ENCODE data around the gene OTX2.

The OTX2 gene

DNA sequence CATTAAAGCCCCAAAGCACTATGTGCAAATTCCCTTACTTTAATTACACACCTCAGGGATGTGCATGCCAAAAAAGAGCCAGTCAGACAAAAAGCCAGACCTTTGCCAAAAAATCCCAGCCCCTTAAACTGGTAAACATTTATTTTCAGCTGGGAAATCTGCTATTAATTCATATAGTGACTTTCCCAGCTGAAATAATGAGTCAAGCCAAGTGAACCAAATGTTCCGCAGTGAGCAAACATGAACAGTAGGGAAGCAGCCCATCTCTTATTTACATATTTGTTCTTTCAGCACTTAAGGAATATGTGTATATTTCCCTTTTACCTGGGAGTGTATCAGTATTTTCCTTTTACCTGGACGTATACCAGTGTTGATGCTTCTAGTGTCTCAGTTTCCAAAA, 44.0 kb upstream of the OTX2 start:
- Histone ChIP-seq H3K9me3 (ENCODE audit: insufficient read depth, low read depth, low read length) (no peaks in the 10 kb centered on the region), H4K20me1 (ENCODE audit: insufficient read depth, low read length, poor library complexity, severe bottlenecking) (no peaks in the 10 kb centered on the region), H3K4me1 (ENCODE audit: insufficient read depth, low read length, poor library complexity, severe bottlenecking) (no peaks in the 10 kb centered on the region), H2AFZ (ENCODE audit: low read length) (no peak overlapping the region), H3K4me3 (ENCODE audit: low read length, poor library complexity, severe bottlenecking) (no peak overlapping the region), H3K79me2 (ENCODE audit: insufficient read depth, low read length) (no peaks in the 10 kb centered on the region), H3K9me2 (replicated peaks; ENCODE audit: low read depth, low read length) (no peaks in the 10 kb centered on the region), H3K27me3 (ENCODE audit: insufficient read depth, low read length, poor library complexity, severe bottlenecking) (no peaks in the 10 kb centered on the region), H3K9ac (ENCODE audit: low read depth, low read length, poor library complexity, severe bottlenecking) (no peak overlapping the region), H3K36me3 (ENCODE audit: insufficient read depth, low read length) (no peaks in the 10 kb centered on the region), H3F3A (ENCODE audit: low read depth) (no peaks in the 10 kb centered on the region), H3K4me2 (ENCODE audit: low read depth, low read length, poor library complexity, severe bottlenecking) (no peak overlapping the region)
- TF ChIP-seq, protein P1, sequence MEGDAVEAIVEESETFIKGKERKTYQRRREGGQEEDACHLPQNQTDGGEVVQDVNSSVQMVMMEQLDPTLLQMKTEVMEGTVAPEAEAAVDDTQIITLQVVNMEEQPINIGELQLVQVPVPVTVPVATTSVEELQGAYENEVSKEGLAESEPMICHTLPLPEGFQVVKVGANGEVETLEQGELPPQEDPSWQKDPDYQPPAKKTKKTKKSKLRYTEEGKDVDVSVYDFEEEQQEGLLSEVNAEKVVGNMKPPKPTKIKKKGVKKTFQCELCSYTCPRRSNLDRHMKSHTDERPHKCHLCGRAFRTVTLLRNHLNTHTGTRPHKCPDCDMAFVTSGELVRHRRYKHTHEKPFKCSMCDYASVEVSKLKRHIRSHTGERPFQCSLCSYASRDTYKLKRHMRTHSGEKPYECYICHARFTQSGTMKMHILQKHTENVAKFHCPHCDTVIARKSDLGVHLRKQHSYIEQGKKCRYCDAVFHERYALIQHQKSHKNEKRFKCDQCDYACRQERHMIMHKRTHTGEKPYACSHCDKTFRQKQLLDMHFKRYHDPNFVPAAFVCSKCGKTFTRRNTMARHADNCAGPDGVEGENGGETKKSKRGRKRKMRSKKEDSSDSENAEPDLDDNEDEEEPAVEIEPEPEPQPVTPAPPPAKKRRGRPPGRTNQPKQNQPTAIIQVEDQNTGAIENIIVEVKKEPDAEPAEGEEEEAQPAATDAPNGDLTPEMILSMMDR (conservative IDR thresholded peaks at IDR 0.05; ENCODE audit: low read length) = no peak
- TF ChIP-seq EZH2phosphoT487 (IDR thresholded peaks at IDR 0.05; ENCODE audit: borderline replicate concordance) = no peak

DNA sequence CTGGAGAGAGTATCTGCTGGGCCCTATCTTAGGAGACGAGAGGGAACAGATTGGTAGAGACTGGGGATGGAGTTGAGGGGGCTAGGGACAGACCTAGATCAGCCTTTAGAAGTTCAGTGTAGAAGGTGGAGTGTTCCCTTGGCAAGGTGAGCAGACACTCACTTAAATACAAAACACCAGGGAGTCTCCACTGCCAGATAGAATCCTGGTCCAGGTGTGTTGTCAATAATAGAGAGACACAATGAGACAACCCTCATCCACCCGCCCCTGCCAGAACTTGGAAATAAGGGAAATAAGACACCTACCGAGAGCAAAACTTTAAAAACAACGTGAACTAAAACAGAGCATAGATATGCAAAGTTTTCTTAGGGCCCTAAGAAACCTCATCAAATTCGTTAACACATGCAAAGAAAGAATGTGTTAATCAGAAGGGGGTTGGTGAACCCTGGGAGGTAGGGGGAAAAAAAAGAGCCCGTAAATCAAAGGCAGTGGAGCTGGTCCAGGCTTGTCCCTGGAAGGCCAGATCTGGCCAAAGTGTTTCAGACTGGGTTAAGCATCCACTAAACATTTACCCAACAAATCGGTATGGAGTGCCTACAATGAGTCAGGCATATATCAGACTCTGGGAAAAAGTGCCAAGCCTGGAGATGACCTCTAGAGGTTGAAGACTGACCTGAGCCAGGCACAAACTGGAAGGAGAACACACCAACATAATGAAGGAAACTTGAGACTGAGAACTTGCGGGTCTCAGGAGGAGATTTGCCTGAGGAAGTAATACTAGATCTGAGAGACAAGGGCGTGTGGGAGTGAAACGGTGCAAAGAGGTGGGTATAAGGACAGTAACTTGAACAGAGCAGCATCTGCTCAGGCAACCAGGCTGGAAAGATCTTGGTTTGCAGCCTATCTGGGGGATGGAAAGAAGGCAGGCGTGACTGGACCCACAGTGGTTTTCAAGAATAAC, 37.0 kb upstream of the OTX2 start:
- H4K20me1 ChIP-seq (ENCODE audit: insufficient read depth, low read length, poor library complexity, severe bottlenecking) = no peaks in the 10 kb centered on the region
- H3K9me2 ChIP-seq (replicated peaks; ENCODE audit: low read depth, low read length) = no peaks in the 10 kb centered on the region
- H3K4me3 ChIP-seq (ENCODE audit: low read length, poor library complexity, severe bottlenecking) = no peak overlapping the region
- TF ChIP-seq, protein P1 (conservative IDR thresholded peaks at IDR 0.05; ENCODE audit: low read length) = no peak
- no peak for TF ChIP-seq EZH2phosphoT487 (IDR thresholded peaks at IDR 0.05; ENCODE audit: borderline replicate concordance)
- H2AFZ ChIP-seq (ENCODE audit: low read length) = no peak overlapping the region
- H3K4me1 ChIP-seq (ENCODE audit: insufficient read depth, low read length, poor library complexity, severe bottlenecking) = no peaks in the 10 kb centered on the region
- no peaks in the 10 kb centered on the region for H3F3A ChIP-seq (ENCODE audit: low read depth)
- no peak overlapping the region for H3K4me2 ChIP-seq (ENCODE audit: low read depth, low read length, poor library complexity, severe bottlenecking)
- H3K36me3 ChIP-seq (ENCODE audit: insufficient read depth, low read length) = no peaks in the 10 kb centered on the region
- H3K79me2 ChIP-seq (ENCODE audit: insufficient read depth, low read length) = no peaks in the 10 kb centered on the region
- no peak overlapping the region for H3K9ac ChIP-seq (ENCODE audit: low read depth, low read length, poor library complexity, severe bottlenecking)
- H3K27me3 ChIP-seq (ENCODE audit: insufficient read depth, low read length, poor library complexity, severe bottlenecking) = no peaks in the 10 kb centered on the region
- H3K9me3 ChIP-seq (ENCODE audit: insufficient read depth, low read depth, low read length) = no peaks in the 10 kb centered on the region

DNA sequence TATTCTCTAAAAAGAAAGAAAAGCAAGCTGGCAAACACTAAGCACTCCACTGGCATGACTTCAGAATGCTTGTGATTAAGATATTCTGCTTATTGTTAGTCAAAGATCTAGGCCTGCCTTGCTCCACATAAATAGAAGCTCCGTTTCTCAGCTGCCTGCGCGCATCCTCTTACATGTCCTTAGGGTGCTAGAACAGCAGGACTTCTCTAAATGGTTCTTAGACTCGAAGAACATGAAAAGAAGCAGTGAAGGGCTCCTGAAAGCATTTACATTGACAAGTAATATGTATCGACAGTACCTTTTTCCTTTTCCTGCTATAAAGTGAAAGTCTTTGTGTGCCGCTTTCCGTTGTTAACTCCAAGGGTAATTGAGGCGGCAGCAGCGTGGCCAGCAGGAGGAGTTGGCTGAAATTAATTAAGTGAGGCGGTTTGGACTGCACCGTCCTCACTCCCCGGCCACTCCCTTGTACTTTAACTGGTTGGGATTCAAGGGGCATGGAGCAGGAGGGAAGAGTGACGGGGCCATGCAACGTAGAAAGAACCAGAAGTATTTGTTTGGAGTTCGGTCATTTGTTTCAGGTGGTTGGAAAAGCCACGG, 34.2 kb upstream of the OTX2 start:
- no peak overlapping the region for H3K4me3 ChIP-seq (ENCODE audit: low read length, poor library complexity, severe bottlenecking)
- TF ChIP-seq EZH2phosphoT487 (IDR thresholded peaks at IDR 0.05; ENCODE audit: borderline replicate concordance) = no peak
- TF ChIP-seq, protein P1 (conservative IDR thresholded peaks at IDR 0.05; ENCODE audit: low read length) = no peak
- H3K27me3 ChIP-seq (ENCODE audit: insufficient read depth, low read length, poor library complexity, severe bottlenecking) = no peaks in the 10 kb centered on the region

More for the DNA sequence above, 34.2 kb upstream of the OTX2 start:
- H3K36me3 ChIP-seq (ENCODE audit: insufficient read depth, low read length) = no peaks in the 10 kb centered on the region
- no peaks in the 10 kb centered on the region for H3F3A ChIP-seq (ENCODE audit: low read depth)
- H3K4me1 ChIP-seq (ENCODE audit: insufficient read depth, low read length, poor library complexity, severe bottlenecking) = no peaks in the 10 kb centered on the region
- H4K20me1 ChIP-seq (ENCODE audit: insufficient read depth, low read length, poor library complexity, severe bottlenecking) = no peaks in the 10 kb centered on the region
- H3K9ac ChIP-seq (ENCODE audit: low read depth, low read length, poor library complexity, severe bottlenecking) = no peak overlapping the region
- H3K9me3 ChIP-seq (ENCODE audit: insufficient read depth, low read depth, low read length) = no peaks in the 10 kb centered on the region
- H3K79me2 ChIP-seq (ENCODE audit: insufficient read depth, low read length) = no peaks in the 10 kb centered on the region
- H3K4me2 ChIP-seq (ENCODE audit: low read depth, low read length, poor library complexity, severe bottlenecking) = no peak overlapping the region
- H3K9me2 ChIP-seq (replicated peaks; ENCODE audit: low read depth, low read length) = no peaks in the 10 kb centered on the region
- no peak overlapping the region for H2AFZ ChIP-seq (ENCODE audit: low read length)

Data from Loucy (cell line).